Stomach smooth muscle (tissue), 2 donors: ENCODE results near the gene CNKSR3.

Experiments
- H3K27ac ChIP-seq: one replicate; pipeline ENCODE4 v1.7.0; 2013; ENCODE audit warnings: mild to moderate bottlenecking, low read length, inconsistent platforms
- H3K27me3 ChIP-seq, 2 donors: one replicate each; pipeline ENCODE4 v1.7.0; 2013; ENCODE audit warnings: low read length in 2 of 2; ENCODE audit not compliant: insufficient read depth in 2 of 2, control insufficient read depth in 1 of 2
- H3K36me3 ChIP-seq, 2 donors: one replicate each; pipeline ENCODE4 v1.7.0; 2013; ENCODE audit warnings: low read length in 2 of 2; ENCODE audit not compliant: control insufficient read depth in 2 of 2, insufficient read depth in 2 of 2
- H3K4me1 ChIP-seq: one replicate; pipeline ENCODE4 v1.7.0; 2013; ENCODE audit warnings: low read length; ENCODE audit not compliant: control insufficient read depth, insufficient read depth
- H3K4me3 ChIP-seq, 2 donors: one replicate each; pipeline ENCODE4 v1.7.0; 2013; ENCODE audit warnings: low read length in 2 of 2
- H3K9ac ChIP-seq, 2 donors: one replicate each; pipeline ENCODE4 v1.7.0; 2013; ENCODE audit warnings: low read length in 2 of 2, mild to moderate bottlenecking in 1 of 2
- H3K9me3 ChIP-seq, 2 donors: one replicate each; pipeline ENCODE4 v1.7.0; 2013; ENCODE audit warnings: low read length in 2 of 2; ENCODE audit not compliant: control insufficient read depth in 2 of 2
- donor health status: healthy.
- donor health status: Pancreatic carcinoma.

The CNKSR3 gene

DNA sequence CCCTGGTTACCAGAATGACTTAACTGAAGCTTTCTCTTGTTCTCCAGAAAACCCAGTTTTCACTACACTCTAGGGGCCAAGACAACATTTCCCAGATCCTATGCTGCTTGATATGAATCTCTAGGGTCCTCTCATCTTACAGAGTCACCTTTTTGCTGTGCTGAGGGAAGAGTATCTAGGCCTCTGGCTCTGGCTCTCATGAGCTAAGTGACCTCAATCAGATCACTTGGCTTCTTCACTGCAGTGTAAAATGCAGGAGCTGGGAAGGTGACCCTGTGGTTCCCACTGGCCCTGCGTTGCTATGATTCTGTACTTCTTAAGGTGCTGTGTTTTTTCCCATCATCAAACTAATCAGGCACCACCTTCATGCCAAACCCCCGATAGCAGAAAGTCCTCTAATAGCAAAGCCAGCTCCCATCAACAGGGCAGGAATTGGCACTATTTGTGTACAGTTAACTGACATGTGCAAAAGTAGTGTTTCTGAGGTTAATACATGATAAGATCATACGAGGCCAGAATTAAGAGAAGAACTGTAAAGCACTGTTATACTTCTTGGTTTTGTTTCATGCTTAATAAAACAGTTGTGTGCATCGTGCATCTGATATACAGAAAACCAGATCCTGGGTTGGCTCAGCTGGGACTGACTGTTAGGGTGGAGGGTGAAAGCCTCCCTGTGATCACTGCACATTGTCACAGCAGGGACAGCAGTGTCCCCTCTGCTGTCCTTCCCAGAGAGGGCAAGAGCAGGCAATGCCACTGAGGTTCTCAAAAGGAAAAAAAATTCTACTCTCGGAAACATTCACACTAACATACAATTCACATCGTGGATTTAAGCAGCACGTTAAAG lies 46.7 kb downstream of the CNKSR3 start:
- Histone ChIP-seq H3K9ac (no peak overlapping the region), H3K36me3 (no peaks in the 10 kb centered on the region), H3K27me3 (no peaks in the 10 kb centered on the region), H3K9me3 (no peaks in the 10 kb centered on the region), H3K27ac (no peak overlapping the region), H3K4me3 (no peak overlapping the region), H3K4me1 (peaks cover 20% of the 10 kb centered on the region)

DNA sequence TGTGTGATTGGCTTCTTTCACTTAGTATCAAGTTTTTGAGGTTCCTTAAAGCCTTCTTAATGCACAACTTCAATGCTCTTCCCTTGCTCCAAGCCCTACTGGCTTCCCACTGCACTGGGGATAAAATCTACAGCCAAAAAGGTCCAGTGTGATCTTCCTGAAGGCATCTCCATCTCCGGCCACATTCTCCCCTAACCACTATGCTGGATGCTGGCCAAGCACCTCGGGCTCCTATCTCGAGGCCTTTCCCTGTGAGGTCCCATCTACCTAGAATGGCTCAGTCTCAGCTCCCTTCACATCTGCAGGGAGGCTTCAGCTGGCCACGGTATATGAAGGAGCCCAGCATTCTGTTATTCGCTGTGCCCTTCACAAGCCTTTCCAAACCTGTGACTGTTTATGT lies 48.1 kb downstream of the CNKSR3 start:
- no peak overlapping the region for H3K4me3 ChIP-seq
- peaks cover 33% of the 10 kb centered on the region for H3K4me1 ChIP-seq
- no peaks in the 10 kb centered on the region for H3K27me3 ChIP-seq
- no peaks in the 10 kb centered on the region for H3K9me3 ChIP-seq
- H3K9ac ChIP-seq: no peak overlapping the region
- H3K27ac ChIP-seq: no peak overlapping the region
- no peaks in the 10 kb centered on the region for H3K36me3 ChIP-seq

DNA sequence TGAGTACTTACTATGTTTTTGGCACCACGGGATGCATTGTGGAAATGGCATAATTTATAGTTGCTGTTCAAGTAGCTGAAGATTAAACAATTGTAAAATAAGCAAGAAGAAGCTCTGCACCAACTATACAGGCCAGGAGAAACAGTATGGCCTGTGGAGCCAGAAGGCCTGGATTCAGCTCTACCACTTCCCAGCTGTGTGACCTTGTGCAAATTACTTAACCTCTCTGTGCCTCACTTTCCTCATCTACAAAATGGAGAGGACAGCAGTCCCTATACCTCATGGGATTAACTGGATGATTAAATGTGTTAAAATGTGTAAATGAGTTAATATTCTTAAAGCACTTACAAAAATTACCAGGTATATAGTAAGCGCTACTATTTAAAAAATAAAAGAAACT lies 49.1 kb downstream of the CNKSR3 start:
- Histone ChIP-seq H3K4me1 (peaks cover 42% of the 10 kb centered on the region), H3K27me3 (no peaks in the 10 kb centered on the region), H3K4me3 (no peak overlapping the region), H3K9ac (no peak overlapping the region), H3K9me3 (no peaks in the 10 kb centered on the region), H3K36me3 (no peaks in the 10 kb centered on the region), H3K27ac (peak overlapping the region; percentile 2)

DNA sequence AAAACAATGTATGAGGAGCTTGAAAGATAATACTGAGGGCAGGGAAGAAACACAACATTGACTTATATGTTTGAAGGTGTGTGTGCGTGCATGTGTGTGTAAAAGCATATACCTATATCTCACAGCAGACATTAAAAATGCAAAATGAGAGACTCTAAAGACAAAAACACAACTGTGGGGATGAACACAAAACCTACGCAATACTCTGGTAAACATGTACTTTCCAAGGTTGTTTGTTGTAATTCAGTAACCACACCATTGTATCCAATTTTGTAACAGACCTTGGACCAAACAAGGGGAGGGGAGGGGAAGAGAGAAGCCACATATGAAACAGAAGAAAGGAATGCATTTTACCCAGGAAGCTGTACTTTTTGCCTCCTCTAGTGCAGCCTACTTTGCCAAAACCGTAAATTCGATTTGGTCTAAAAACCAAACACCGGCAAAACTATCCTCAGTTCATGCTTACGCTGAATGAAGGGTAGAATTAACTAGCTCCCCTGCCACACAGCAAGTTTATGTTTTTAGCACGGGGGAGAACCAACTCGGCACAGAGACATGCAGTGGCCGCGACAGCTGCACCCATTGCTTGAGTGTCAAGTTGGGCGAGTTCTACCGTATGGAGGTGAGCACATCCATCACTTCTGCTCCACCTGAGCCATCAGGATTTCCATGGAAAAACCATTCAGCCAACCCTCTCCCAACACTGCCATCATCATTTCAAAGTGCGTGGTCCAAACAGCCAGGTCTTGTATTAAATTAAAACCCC lies 50.0 kb downstream of the CNKSR3 start:
- Histone ChIP-seq H3K4me3 (no peak overlapping the region), H3K9ac (no peak overlapping the region), H3K4me1 (peaks cover 45% of the 10 kb centered on the region), H3K9me3 (no peaks in the 10 kb centered on the region), H3K27me3 (no peaks in the 10 kb centered on the region), H3K27ac (peak overlapping the region; percentile 82), H3K36me3 (no peaks in the 10 kb centered on the region)

DNA sequence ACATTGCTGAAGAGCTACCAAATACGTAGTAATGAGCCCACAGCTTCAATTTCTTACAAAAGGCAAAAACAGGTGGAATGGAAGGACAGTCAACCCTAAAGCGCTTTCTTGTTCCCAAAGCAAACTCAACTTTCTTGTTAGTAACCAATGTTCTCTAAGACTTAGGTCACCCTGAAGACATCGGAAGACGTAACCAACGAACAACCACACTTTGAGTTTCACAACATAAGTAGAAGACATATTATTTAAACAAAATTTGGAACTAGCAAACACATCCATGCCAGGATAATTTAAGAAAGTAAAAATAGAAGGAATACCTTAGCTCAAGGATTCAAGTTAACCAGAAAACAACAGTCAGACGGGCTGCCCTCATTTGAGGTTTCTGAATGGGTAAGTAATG lies 51.0 kb downstream of the CNKSR3 start:
- Histone ChIP-seq H3K36me3 (no peaks in the 10 kb centered on the region), H3K9me3 (no peaks in the 10 kb centered on the region), H3K4me1 (peaks cover 45% of the 10 kb centered on the region), H3K27me3 (no peaks in the 10 kb centered on the region), H3K9ac (peak overlapping the region; percentile 11 to 37), H3K4me3 (peak overlapping the region in 1 of 2 donors; percentile 54), H3K27ac (peak overlapping the region; percentile 82)

DNA sequence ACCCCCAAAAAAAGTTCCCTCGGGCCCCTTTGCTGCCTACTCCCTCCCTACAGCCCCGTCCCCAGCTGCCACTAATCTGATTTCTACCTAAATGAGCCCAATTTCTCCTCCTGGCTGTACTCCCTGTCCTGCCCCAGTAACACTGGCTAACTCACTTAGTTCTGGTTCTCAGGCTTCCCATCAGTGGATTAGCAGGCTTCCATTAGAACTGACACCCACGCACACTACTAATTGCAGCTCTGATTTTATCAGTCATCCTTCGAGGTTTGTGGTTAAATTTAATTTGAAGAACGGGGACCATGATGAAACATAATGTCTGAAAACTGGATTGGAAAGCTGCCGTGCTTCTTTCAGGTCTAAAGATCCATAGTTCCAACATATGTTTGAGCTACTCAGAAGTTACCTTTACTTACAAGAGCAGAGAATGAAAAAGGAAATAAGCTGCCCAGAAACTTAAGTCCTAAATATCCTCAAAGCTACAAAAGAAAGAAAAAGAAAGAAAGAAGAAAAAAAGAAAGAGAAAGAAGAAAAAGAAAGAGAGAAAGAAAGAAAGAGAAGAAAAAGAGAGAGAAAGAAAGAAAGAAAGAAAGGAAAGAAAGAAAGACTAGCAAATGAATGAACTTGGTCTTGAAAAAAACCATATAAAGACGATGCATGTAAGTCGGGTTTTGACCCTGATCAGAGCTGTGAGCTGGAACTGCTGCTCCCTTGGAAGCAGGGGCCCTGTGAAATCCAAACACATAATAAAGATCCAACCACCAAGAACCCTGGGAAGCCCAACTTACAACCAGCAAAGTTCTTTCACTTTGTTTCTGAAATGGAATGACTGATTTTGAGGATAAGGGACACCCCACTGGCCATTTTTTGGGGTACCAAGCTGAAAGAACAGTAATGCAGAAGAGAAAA lies 51.7 kb downstream of the CNKSR3 start:
- H3K9me3 ChIP-seq: no peaks in the 10 kb centered on the region
- peak overlapping the region; percentile 11 to 37 for H3K9ac ChIP-seq
- peaks cover 45% of the 10 kb centered on the region for H3K4me1 ChIP-seq
- no peaks in the 10 kb centered on the region for H3K27me3 ChIP-seq
- peak overlapping the region in 1 of 2 donors; percentile 54 for H3K4me3 ChIP-seq
- no peaks in the 10 kb centered on the region for H3K36me3 ChIP-seq
- H3K27ac ChIP-seq: peak overlapping the region; percentile 82

DNA sequence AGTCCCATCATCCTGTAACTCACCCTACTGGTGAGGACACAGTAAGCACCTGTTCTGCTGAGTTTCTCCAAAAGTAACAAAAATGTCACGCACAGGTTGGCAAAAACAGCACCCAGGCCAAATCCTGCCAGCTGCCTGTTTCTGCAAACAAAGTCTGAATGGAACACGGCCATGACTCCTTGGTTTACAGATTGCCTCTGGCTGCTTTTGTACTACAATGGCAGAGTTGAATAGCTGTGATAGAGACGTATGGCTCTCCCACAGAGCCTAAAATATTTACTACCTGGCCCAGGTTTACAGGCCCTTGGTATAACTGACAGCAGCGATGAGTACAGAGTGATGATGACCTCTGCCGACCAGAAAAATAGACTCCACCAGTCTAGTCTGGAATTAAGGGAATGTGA lies 52.6 kb downstream of the CNKSR3 start:
- Histone ChIP-seq H3K9ac (no peak overlapping the region), H3K4me1 (peaks cover 45% of the 10 kb centered on the region), H3K9me3 (no peaks in the 10 kb centered on the region), H3K4me3 (no peak overlapping the region), H3K27me3 (no peaks in the 10 kb centered on the region), H3K36me3 (no peaks in the 10 kb centered on the region), H3K27ac (peak overlapping the region; percentile 82)

DNA sequence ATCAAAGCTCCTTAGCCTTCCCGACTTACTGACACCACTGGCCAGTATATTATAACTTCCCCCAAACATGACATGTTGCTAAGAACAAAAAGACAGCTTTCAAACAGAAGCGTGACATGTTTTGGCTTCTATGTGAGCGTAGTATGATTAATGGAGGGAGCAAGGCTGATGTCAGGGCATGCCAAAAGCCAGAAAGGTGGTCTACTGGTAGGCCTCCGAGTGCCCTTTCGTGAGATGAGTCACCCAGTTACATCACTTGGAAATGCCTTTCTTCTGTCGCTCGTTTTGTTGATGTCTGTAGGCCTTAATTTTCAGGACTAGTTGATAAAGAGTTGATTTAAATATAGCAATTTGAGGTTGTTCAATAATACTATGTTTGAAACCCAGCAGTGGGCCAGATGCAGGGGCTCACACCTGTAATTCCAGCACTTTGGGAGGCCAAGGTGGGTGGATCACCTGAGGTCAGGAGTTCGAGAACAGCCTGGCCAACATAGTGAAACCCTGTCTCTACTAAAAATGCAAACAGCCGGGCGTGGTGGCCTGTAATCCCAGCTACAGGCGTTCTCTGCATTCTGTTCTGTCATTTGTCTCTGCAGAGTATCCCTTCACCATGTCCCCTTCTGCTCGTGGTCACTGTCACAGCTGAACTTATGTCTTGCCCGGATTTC lies 53.3 kb downstream of the CNKSR3 start:
- Histone ChIP-seq H3K27me3 (no peaks in the 10 kb centered on the region), H3K4me3 (no peak overlapping the region), H3K9ac (no peak overlapping the region), H3K4me1 (peaks cover 41% of the 10 kb centered on the region), H3K27ac (peak overlapping the region; percentile 82), H3K9me3 (no peaks in the 10 kb centered on the region), H3K36me3 (no peaks in the 10 kb centered on the region)

DNA sequence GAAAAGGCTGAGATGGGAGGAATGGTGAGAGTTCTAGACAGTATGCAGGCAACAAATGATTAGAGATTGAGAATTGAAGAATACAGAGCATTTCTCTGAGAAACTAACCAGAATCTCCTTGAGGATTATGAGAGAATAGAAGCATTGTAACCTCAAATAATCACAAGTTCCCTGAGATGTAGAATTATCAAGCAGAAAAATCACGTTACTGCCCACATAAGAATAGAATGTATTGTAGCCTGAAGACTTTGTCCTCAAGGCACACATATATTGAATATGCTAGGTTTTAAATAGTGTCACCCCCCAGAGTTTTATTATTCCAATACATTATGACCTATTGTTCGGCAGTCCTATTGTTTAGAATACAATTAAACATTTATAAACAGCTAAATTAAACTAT lies 57.2 kb downstream of the CNKSR3 start:
- peaks cover 30% of the 10 kb centered on the region for H3K4me1 ChIP-seq
- no peaks in the 10 kb centered on the region for H3K27me3 ChIP-seq
- H3K36me3 ChIP-seq: no peaks in the 10 kb centered on the region
- H3K27ac ChIP-seq: no peak overlapping the region
- H3K4me3 ChIP-seq: no peak overlapping the region
- no peak overlapping the region for H3K9ac ChIP-seq
- no peaks in the 10 kb centered on the region for H3K9me3 ChIP-seq

DNA sequence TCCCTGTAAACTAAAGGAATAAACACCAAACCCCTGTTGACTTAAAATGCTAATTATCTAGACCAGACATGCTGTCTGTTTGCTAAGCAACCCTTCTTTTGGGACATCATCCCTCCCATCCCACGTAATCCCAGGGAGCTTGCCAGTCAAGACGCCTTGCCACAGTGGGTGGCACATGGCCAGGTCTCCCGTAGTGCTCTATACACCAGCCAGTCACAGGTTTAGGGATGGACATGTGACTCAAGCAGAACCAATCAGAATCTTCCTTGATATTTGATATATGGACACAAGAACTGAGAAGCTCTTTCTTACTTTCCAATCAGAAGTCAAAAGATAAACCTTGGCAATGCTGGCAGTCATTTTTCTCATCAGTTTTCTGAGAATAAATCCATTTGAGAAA lies 60.0 kb downstream of the CNKSR3 start:
- Histone ChIP-seq H3K27ac (no peak overlapping the region), H3K4me3 (no peak overlapping the region), H3K27me3 (no peaks in the 10 kb centered on the region), H3K4me1 (peaks cover 24% of the 10 kb centered on the region), H3K9ac (no peak overlapping the region), H3K9me3 (no peaks in the 10 kb centered on the region), H3K36me3 (no peaks in the 10 kb centered on the region)
